Liver (tissue), 9 donors: ENCODE data around the gene CDH13. TPM values are rescaled to one million over a fixed set of nuclear protein-coding genes. Genes with fewer than 3 reads are reported as not detected.

Experiments
- DNase-seq: peaks from one replicate; pipeline ENCODE4 v3.0.0-alpha.2; 2017; ENCODE audit warnings: low spot score
- H3K27ac ChIP-seq, 2 donors: one replicate each; pipeline ENCODE4 v1.7.0; 2013; ENCODE audit warnings: inconsistent platforms in 2 of 2, low read length in 2 of 2, control low read depth in 1 of 2, low read depth in 1 of 2, mild to moderate bottlenecking in 1 of 2
- H3K27me3 ChIP-seq, 4 donors: one replicate each; pipeline versions ENCODE4 v1.6.1 to v1.7.0; 2013; ENCODE audit warnings: low read length in 3 of 4, inconsistent platforms in 1 of 4, mild to moderate bottlenecking in 1 of 4, moderate library complexity in 1 of 4; ENCODE audit not compliant: control insufficient read depth in 4 of 4, insufficient read depth in 4 of 4
- H3K36me3 ChIP-seq, 4 donors: one replicate each; pipeline versions ENCODE4 v1.6.1 to v1.7.0; 2013; ENCODE audit warnings: low read length in 3 of 4, mild to moderate bottlenecking in 3 of 4, low read depth in 1 of 4, moderate library complexity in 1 of 4; ENCODE audit not compliant: control insufficient read depth in 4 of 4, insufficient read depth in 3 of 4
- H3K4me1 ChIP-seq, 4 donors: one replicate each; pipeline versions ENCODE4 v1.6.1 to v1.7.0; 2013; ENCODE audit warnings: low read length in 3 of 4, mild to moderate bottlenecking in 3 of 4, moderate library complexity in 1 of 4; ENCODE audit not compliant: control insufficient read depth in 4 of 4, insufficient read depth in 4 of 4
- H3K4me3 ChIP-seq, 3 donors: one replicate each; pipeline versions ENCODE4 v1.6.1 to v1.7.0; 2013; ENCODE audit warnings: low read length in 3 of 3, control low read depth in 1 of 3, low read depth in 1 of 3, mild to moderate bottlenecking in 1 of 3
- H3K9ac ChIP-seq, 2 donors: one replicate each; pipeline ENCODE4 v1.7.0; 2013; ENCODE audit warnings: low read length in 2 of 2, mild to moderate bottlenecking in 2 of 2, moderate library complexity in 2 of 2, control low read depth in 1 of 2, low read depth in 1 of 2
- H3K9me3 ChIP-seq, 4 donors: one replicate each; pipeline versions ENCODE4 v1.6.1 to v1.7.0; 2013; ENCODE audit warnings: low read length in 3 of 4; ENCODE audit not compliant: control insufficient read depth in 4 of 4
- EGR1 ChIP-seq, 2 donors: IDR thresholded peaks; 2 replicates each; pipeline ENCODE4 v1.6.1; 2016 to 2018; ENCODE audit warnings: antibody characterized with exemption in 2 of 2, low read depth in 2 of 2
- FOXA1 ChIP-seq: IDR thresholded peaks from 2 replicates; pipeline ENCODE4 v1.6.1; 2016; ENCODE audit warnings: antibody characterized with exemption
- FOXA2 ChIP-seq: IDR thresholded peaks from 2 replicates; pipeline ENCODE4 v1.6.1; 2016; ENCODE audit warnings: antibody characterized with exemption
- GABPA ChIP-seq, 2 donors: IDR thresholded peaks in 1 of 2; conservative IDR thresholded peaks in 1 of 2; 2 replicates each; pipeline ENCODE4 v1.6.1; 2016; ENCODE audit warnings: antibody characterized with exemption in 2 of 2, mild to moderate bottlenecking in 1 of 2, moderate library complexity in 1 of 2
- HNF4A ChIP-seq, 2 donors: conservative IDR thresholded peaks; 2 replicates each; pipeline ENCODE4 v1.6.1; 2016; ENCODE audit warnings: antibody characterized with exemption in 2 of 2, mild to moderate bottlenecking in 2 of 2
- HNF4G ChIP-seq: IDR thresholded peaks from 2 replicates; pipeline ENCODE4 v1.6.1; 2016; ENCODE audit warnings: antibody characterized with exemption
- JUND ChIP-seq, 2 donors: IDR thresholded peaks; 2 replicates each; pipeline ENCODE4 v1.6.1; 2016; ENCODE audit warnings: antibody characterized with exemption in 2 of 2
- MAX ChIP-seq: IDR thresholded peaks from 2 replicates; pipeline ENCODE4 v1.6.1; 2016; ENCODE audit warnings: antibody characterized with exemption
- NR2F2 ChIP-seq: IDR thresholded peaks from 2 replicates; pipeline ENCODE4 v1.6.1; 2016; ENCODE audit warnings: antibody characterized with exemption
- RAD21 ChIP-seq, 2 donors: IDR thresholded peaks; 2 replicates each; pipeline ENCODE4 v1.6.1; 2016; ENCODE audit warnings: antibody characterized with exemption in 2 of 2, mild to moderate bottlenecking in 2 of 2
- RXRA ChIP-seq, 2 donors: IDR thresholded peaks; 2 replicates each; pipeline ENCODE4 v1.6.1; 2017 to 2018; ENCODE audit warnings: antibody characterized with exemption in 2 of 2, mild to moderate bottlenecking in 1 of 2
- SP1 ChIP-seq: IDR thresholded peaks from 2 replicates; pipeline ENCODE4 v1.6.1; 2018; ENCODE audit warnings: antibody characterized with exemption, mild to moderate bottlenecking
- TAF1 ChIP-seq: conservative IDR thresholded peaks from 2 replicates; pipeline ENCODE4 v1.6.1; 2016; ENCODE audit warnings: antibody characterized with exemption, mild to moderate bottlenecking
- YY1 ChIP-seq: IDR thresholded peaks from 2 replicates; pipeline ENCODE4 v1.6.1; 2016; ENCODE audit warnings: antibody characterized with exemption, mild to moderate bottlenecking
- WGBS: extraction: QIAGEN DNeasy Blood & Tissue Kit; methylation state at CpG from one replicate; pipeline ENCODE4 v1.1.7; 2013; 5-methylcytosine and 5-hydroxymethylcytosine counted together
- polyA plus RNA-seq, 2 donors: library from polyadenylated mRNA; stranded (reverse) in 1 of 2; unstranded in 1 of 2; fragments of 200-250 nt in 1 of 2; fragments of >200 nt in 1 of 2; fragmentation: Nextera tagmentation in 1 of 2; extraction: Ambion mirVana in 1 of 2; gene quantifications; one replicate each; pipeline versions ENCODE4 v1.2.1 to v1.2.3, GENCODE V29; 2013 to 2015
- total RNA-seq, 2 donors: library from RNA; depleted of rRNA; stranded (reverse); fragments of >200 nt; gene quantifications; one replicate each; pipeline ENCODE4 v1.2.3, GENCODE V29; 2014
- TF ChIP-seq, protein P1 (sequence below): IDR thresholded peaks from 2 replicates; pipeline ENCODE4 v1.6.1; 2016; ENCODE audit warnings: antibody characterized with exemption
- TF ChIP-seq, protein P2 (sequence below): IDR thresholded peaks from 2 replicates; pipeline ENCODE4 v1.6.1; 2016; ENCODE audit warnings: antibody characterized with exemption, mild to moderate bottlenecking
- TF ChIP-seq, protein P3 (sequence below): fragments of 150-350 bp; IDR thresholded peaks from 2 replicates; pipeline ENCODE4 v1.5.1; 2017; ENCODE audit warnings: improper control_type of control experiment, low read depth, low read length; ENCODE audit not compliant: missing input control
- TF ChIP-seq, protein P4 (sequence below): IDR thresholded peaks from 2 replicates; pipeline ENCODE4 v1.6.1; 2016; ENCODE audit warnings: antibody characterized with exemption
- donor health status: healthy.
- donor health status: healthy.
- donor health status: healthy.
- donor health status: healthy.
- donor health status: healthy.

CDH13 gene
- total and polyA plus RNA-seq, 4 donors: 0.21 to 1.5 (median 0.58) TPM

DNA sequence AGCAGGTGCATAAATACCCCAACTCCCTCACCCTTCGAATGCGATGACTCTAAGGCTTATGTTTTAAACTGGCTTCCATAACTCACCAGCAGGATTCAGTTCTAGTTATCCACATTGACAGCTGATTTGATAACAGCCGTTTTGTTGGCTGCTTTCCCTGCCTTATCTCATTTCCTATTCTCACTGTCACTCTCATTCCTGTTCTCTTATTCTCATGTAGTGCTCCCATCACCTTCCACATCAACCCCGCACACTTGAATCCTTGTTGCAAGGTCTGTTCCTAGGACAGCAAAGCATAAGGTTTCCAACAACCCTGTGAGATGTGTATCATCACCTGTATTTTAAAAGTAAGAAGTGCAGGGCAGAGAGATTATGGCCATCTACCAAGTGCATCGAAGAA, 344.4 kb downstream of the CDH13 start:
- H3K4me3 ChIP-seq: no peak overlapping the region
- TF ChIP-seq EGR1 (IDR thresholded peaks at IDR 0.05; ENCODE audit: low read depth in 2 of 2) (no peak), NR2F2 (no peak), GABPA (IDR thresholded peaks at IDR 0.05 in 1 of 2, conservative IDR thresholded peaks at IDR 0.05 in 1 of 2) (no peak)
- TF ChIP-seq, protein P1, sequence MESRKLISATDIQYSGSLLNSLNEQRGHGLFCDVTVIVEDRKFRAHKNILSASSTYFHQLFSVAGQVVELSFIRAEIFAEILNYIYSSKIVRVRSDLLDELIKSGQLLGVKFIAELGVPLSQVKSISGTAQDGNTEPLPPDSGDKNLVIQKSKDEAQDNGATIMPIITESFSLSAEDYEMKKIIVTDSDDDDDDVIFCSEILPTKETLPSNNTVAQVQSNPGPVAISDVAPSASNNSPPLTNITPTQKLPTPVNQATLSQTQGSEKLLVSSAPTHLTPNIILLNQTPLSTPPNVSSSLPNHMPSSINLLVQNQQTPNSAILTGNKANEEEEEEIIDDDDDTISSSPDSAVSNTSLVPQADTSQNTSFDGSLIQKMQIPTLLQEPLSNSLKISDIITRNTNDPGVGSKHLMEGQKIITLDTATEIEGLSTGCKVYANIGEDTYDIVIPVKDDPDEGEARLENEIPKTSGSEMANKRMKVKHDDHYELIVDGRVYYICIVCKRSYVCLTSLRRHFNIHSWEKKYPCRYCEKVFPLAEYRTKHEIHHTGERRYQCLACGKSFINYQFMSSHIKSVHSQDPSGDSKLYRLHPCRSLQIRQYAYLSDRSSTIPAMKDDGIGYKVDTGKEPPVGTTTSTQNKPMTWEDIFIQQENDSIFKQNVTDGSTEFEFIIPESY: no peak
- TF ChIP-seq, protein P2, sequence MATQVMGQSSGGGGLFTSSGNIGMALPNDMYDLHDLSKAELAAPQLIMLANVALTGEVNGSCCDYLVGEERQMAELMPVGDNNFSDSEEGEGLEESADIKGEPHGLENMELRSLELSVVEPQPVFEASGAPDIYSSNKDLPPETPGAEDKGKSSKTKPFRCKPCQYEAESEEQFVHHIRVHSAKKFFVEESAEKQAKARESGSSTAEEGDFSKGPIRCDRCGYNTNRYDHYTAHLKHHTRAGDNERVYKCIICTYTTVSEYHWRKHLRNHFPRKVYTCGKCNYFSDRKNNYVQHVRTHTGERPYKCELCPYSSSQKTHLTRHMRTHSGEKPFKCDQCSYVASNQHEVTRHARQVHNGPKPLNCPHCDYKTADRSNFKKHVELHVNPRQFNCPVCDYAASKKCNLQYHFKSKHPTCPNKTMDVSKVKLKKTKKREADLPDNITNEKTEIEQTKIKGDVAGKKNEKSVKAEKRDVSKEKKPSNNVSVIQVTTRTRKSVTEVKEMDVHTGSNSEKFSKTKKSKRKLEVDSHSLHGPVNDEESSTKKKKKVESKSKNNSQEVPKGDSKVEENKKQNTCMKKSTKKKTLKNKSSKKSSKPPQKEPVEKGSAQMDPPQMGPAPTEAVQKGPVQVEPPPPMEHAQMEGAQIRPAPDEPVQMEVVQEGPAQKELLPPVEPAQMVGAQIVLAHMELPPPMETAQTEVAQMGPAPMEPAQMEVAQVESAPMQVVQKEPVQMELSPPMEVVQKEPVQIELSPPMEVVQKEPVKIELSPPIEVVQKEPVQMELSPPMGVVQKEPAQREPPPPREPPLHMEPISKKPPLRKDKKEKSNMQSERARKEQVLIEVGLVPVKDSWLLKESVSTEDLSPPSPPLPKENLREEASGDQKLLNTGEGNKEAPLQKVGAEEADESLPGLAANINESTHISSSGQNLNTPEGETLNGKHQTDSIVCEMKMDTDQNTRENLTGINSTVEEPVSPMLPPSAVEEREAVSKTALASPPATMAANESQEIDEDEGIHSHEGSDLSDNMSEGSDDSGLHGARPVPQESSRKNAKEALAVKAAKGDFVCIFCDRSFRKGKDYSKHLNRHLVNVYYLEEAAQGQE: no peak
- TF ChIP-seq, protein P3, sequence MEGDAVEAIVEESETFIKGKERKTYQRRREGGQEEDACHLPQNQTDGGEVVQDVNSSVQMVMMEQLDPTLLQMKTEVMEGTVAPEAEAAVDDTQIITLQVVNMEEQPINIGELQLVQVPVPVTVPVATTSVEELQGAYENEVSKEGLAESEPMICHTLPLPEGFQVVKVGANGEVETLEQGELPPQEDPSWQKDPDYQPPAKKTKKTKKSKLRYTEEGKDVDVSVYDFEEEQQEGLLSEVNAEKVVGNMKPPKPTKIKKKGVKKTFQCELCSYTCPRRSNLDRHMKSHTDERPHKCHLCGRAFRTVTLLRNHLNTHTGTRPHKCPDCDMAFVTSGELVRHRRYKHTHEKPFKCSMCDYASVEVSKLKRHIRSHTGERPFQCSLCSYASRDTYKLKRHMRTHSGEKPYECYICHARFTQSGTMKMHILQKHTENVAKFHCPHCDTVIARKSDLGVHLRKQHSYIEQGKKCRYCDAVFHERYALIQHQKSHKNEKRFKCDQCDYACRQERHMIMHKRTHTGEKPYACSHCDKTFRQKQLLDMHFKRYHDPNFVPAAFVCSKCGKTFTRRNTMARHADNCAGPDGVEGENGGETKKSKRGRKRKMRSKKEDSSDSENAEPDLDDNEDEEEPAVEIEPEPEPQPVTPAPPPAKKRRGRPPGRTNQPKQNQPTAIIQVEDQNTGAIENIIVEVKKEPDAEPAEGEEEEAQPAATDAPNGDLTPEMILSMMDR: no peak
- 74% methylated on average over 5 of the region's 5 CpGs for whole genome bisulfite sequencing

GRCh38 chr16:82972331-82972919, 345.7 kb downstream of the CDH13 start:
- H3K4me3 ChIP-seq: no peak overlapping the region
- DNase-seq: no peak
- no peak overlapping the region for H3K9ac ChIP-seq
- 79% methylated on average over 4 of the region's 4 CpGs for WGBS
- peaks cover 0 to 2% (median 0%) of the 10 kb centered on the region in 4 donors for H3K27me3 ChIP-seq
- H3K27ac ChIP-seq: no peak overlapping the region
- H3K4me1 ChIP-seq: no peaks in the 10 kb centered on the region
- H3K36me3 ChIP-seq: no peaks in the 10 kb centered on the region
- H3K9me3 ChIP-seq: peaks cover 0 to 2% (median 0%) of the 10 kb centered on the region in 4 donors
- TF ChIP-seq JUND (IDR thresholded peaks at IDR 0.05): no peak
- no peak for TF ChIP-seq FOXA2
- TF ChIP-seq GABPA (IDR thresholded peaks at IDR 0.05 in 1 of 2, conservative IDR thresholded peaks at IDR 0.05 in 1 of 2): no peak
- no peak for TF ChIP-seq SP1
- no peak for TF ChIP-seq MAX
- no peak for TF ChIP-seq YY1
- TF ChIP-seq, protein P4, sequence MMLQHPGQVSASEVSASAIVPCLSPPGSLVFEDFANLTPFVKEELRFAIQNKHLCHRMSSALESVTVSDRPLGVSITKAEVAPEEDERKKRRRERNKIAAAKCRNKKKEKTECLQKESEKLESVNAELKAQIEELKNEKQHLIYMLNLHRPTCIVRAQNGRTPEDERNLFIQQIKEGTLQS: no peak
- TF ChIP-seq, protein P1: no peak
- no peak for TF ChIP-seq RAD21 (IDR thresholded peaks at IDR 0.05)
- TF ChIP-seq EGR1 (IDR thresholded peaks at IDR 0.05; ENCODE audit: low read depth in 2 of 2): no peak
- no peak for TF ChIP-seq RXRA (IDR thresholded peaks at IDR 0.05)
- no peak for TF ChIP-seq TAF1
- TF ChIP-seq NR2F2: no peak
- TF ChIP-seq HNF4G: no peak
- no peak for TF ChIP-seq HNF4A (conservative IDR thresholded peaks at IDR 0.05)
- no peak for TF ChIP-seq FOXA1
- TF ChIP-seq, protein P3: no peak

More for the DNA sequence above, 344.4 kb downstream of the CDH13 start:
- no peaks in the 10 kb centered on the region for H3K4me1 ChIP-seq
- no peak for DNase-seq
- no peaks in the 10 kb centered on the region for H3K36me3 ChIP-seq
- H3K9ac ChIP-seq: no peak overlapping the region
- no peak overlapping the region for H3K27ac ChIP-seq
- H3K27me3 ChIP-seq: peaks cover 0 to 3% (median 0%) of the 10 kb centered on the region in 4 donors
- peaks cover 0 to 1% (median 0%) of the 10 kb centered on the region in 4 donors for H3K9me3 ChIP-seq
